ENCODE results near the gene HSD17B14.
"Not testable (repeated sequence)": the region's sequence is repeated elsewhere in the genome, so short reads cannot be mapped to it uniquely, and the experiment has no call there.

HSD17B14 gene

DNA sequence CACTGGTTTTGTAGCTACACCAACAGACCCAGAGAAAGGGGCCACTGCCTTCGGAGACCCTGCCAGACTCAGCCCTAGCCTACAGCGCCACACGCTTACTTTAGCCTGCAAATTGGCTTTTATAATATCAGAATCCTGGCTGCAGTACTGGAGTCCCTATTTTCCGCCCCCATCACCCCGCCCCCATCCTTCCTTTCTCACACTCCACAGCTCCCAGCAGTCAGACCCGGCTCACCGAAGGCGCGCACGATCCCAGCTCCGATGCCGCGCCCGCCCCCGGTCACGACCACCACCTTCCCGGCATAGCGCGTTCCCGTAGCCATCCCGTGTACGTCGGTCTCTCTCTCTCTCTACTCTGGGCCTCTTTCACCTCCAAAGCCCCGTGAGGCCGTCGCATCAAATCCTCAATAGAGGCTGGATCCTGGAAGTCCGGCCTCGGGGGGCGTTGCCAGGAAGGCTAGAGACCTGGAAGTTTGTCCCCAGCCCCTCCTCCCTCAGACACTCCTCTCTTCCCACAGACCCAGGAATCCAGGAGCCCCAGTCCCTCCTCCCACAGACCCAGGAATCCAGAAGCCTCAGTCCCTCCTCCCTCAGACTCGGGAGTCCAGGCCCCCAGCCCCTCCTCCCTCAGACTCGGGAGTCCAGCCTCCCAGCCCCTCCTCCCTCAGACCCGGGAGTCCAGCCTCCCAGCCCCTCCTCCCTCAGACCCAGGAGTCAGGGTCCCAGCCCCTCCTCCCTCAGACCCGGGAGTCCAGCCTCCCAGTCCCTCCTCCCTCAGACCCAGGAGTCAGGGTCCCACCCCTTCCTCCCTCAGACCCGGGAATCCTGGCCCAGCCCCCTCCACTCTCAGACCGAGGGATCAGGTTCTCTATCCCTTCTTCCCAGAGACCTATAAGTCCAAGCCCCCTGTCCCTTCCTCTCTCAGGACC is at the start of gene HSD17B14:
TSS of gene HSD17B14 (minus strand) at position 403 of the 929 bp plus-strand sequence. CDS start at position 323, 80 bp downstream.
- DNase-seq, result peak; percentile 35

GRCh38 chr19:48883726-48884125 is 47.4 kb upstream of the HSD17B14 start:
- no peak for DNase-seq

GRCh38 chr19:48881741-48882657 is 45.7 kb upstream of the HSD17B14 start:
- no peak for DNase-seq

GRCh38 chr19:48879696-48880095 is 43.4 kb upstream of the HSD17B14 start:
- not testable (repeated sequence) for DNase-seq

GRCh38 chr19:48879025-48879637 is 42.8 kb upstream of the HSD17B14 start:
- no peak for DNase-seq

GRCh38 chr19:48878196-48879024 is 42.1 kb upstream of the HSD17B14 start:
- peak; percentile 24 for DNase-seq

- DNase-seq, result no peak
These were observed 41.5 kb upstream of the HSD17B14 start for GRCh38 chr19:48877855-48878195.

DNA sequence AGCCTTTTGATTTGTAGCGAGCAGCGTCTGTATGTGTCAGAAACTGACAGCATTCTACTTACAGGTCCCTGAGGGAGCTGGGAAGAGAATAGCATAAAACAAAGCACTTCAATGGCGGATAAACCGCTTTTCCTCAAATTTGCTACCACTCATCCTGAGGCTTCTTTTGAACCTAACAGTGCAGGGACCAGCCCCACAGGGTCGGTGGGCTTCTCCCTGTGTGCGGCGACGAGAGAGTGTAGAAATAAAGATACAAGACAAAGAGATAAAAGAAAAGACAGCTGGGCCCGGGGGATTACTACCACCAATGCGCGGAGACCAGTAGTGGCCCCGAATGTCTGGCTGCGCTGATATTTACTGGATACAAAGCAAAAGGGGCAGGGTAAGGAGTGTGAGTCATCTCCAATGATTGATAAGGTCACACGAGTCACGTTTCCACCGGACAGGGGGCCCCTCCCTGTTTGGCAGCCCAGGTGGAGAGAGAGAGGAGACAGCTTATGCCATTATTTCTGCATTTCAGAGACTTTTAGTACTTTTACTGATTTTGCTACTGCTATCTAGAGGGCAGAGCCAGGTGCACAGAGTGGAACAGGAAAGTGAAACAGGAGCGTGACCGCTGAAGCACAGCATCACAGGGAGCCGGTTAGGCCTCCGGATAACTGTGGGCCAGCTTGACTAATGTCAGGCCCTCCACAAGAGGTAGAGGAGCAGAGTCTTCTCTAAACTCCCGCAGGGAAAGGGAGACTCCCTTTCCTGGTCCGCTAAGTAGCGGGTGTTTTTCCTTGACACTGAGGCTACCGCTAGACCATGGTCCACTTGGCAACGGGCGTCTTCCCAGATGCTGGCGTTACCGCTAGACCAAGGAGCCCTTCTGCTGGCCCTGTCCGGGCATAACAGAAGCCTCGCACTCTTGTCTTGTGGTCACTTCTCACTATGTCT is 40.0 kb upstream of the HSD17B14 start:
- DNase-seq, result peak; percentile 35

DNA sequence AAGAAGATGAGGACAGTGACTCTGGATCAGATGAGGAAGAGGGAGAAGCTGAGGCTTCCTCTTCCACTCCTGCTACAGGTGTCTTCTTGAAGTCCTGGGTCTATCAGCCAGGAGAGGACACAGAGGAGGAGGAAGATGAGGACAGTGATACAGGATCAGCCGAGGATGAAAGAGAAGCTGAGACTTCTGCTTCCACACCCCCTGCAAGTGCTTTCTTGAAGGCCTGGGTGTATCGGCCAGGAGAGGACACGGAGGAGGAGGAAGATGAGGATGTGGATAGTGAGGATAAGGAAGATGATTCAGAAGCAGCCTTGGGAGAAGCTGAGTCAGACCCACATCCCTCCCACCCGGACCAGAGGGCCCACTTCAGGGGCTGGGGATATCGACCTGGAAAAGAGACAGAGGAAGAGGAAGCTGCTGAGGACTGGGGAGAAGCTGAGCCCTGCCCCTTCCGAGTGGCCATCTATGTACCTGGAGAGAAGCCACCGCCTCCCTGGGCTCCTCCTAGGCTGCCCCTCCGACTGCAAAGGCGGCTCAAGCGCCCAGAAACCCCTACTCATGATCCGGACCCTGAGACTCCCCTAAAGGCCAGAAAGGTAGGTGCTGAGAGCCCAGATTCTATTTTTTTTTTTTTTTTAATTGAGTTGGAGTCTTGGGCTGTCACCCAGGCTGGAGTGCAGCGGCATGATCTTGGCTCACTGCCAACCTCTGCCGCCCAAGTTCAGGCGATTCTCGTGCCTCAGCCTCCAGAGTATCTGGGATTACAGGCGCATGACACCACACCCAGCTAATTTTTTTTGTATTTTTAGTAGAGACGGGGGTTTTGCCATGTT is 38.2 kb upstream of the HSD17B14 start:
- peak; percentile 86 for DNase-seq

- DNase-seq, result no peak
These were observed 37.4 kb upstream of the HSD17B14 start for GRCh38 chr19:48873476-48874302.

- DNase-seq, result peak; percentile 96
These were observed 36.7 kb upstream of the HSD17B14 start for GRCh38 chr19:48872884-48873475.

DNA sequence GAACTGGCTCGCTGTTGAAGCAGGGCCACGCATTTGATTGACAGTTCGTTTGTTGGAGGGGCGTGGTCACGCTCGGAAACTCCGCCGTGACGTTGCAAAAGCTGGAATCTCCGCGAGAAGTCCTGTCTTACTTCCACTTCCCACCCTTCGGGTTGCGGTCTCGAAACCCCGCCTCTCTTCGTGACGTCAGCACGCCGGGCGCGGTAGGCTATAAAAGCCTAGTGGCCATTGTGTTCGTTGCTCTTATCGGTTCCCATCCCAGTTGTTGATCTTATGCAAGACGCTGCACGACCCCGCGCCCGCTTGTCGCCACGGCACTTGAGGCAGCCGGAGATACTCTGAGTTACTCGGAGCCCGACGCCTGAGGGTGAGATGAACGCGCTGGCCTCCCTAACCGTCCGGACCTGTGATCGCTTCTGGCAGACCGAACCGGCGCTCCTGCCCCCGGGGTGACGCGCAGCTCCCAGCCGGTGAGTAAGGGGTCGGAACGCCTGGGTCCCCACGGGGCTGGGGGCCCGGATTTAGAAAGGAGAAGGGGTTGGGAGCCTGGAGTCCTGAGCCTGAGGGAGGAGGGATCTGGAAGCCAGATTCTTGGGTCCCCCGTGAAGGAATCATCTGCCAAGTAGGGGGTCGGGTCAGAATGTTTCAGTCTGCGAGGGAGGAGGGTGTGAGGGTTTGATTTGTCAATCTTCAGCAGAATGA is 36.0 kb upstream of the HSD17B14 start, which contains the start of gene PPP1R15A:
TSS of gene PPP1R15A (plus strand) at position 240 of the 702 bp plus-strand sequence. CDS start 813 bp downstream, outside the sequence.
- DNase-seq, result peak; percentile 98

- DNase-seq, result not testable (repeated sequence)
These were observed 35.3 kb upstream of the HSD17B14 start for GRCh38 chr19:48871471-48872181.

- DNase-seq, result no peak
These were observed 33.8 kb upstream of the HSD17B14 start for GRCh38 chr19:48870048-48870447.

- peak; percentile 74 for DNase-seq
These were observed 32.0 kb upstream of the HSD17B14 start, which contains the start of gene PLEKHA4 for GRCh38 chr19:48868114-48868886. TSS of gene PLEKHA4 (minus strand) at chr19:48868617. CDS start at chr19:48867620, 997 bp downstream.

DNA sequence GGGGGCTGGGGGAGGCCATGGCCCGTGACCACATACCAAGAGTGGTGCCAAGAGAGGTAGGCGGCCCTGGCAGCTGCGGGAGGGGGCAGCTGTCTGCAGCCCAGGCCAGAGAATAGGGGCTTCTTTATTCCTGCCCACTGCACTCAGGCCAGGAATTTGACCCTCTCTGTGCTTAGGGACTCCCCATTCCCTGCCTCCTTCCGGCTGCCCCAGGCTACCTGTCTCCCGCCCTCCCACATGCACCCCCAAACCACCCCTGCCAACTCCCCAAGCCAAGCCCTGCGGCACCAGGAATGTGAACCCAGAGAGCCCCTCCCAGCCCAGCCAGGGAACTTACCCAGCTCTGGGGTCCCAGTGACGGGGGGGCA is 31.4 kb upstream of the HSD17B14 start:
- DNase-seq, result no peak

All from EL (cell line).